Left hindlimb (tissue), 1 donor: Measurements from ENCODE around the gene USP47.
A peak's percentile ranks its signal among the peaks of the same experiment; 100 is the strongest.

ENCODE experiments used
- DNase-seq: peaks from one replicate; pipeline ENCODE4 v3.0.0-alpha.2; 2018

Gene USP47

DNA sequence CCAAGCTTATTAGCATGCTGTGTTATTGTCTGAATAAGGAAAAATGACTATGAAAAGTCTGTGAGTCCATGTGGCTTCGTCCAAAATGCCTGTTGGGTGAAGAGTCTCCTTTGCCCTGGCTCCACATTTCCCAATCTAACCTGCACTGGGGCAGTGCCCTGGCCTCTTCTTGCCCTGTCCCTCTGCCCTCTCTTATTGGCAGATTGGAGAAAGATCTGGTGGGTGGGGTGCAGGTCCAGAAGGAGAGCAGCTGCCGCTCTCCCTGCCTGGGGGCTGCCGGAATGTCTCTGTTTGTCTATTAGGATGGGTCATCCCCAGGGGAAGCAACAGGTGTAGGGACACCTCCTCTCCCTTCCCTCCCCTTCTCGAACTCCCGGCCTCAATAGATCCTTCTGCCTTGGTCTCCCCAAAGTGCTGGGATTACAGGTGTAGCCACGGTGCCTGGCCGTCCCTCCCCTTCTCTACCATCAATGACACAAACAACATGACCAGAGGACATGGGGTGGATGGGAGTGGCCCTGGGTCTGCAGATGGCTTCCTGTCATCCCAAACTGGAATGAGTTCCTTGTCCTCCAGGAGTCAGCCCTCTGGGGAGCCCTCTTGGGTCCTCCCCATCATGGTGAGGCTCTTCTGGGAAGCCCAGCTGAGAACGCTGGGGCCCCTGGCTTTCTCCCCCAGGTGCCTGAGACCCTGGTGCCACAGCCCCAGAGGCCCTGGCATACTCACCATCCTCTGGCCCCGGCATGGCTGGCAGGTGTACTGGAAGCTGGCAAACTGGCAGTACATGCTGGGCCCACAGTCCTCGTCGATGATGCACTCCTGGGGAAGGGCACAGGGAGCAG, 126.1 kb downstream of the USP47 start:
- no peak for DNase-seq

DNA sequence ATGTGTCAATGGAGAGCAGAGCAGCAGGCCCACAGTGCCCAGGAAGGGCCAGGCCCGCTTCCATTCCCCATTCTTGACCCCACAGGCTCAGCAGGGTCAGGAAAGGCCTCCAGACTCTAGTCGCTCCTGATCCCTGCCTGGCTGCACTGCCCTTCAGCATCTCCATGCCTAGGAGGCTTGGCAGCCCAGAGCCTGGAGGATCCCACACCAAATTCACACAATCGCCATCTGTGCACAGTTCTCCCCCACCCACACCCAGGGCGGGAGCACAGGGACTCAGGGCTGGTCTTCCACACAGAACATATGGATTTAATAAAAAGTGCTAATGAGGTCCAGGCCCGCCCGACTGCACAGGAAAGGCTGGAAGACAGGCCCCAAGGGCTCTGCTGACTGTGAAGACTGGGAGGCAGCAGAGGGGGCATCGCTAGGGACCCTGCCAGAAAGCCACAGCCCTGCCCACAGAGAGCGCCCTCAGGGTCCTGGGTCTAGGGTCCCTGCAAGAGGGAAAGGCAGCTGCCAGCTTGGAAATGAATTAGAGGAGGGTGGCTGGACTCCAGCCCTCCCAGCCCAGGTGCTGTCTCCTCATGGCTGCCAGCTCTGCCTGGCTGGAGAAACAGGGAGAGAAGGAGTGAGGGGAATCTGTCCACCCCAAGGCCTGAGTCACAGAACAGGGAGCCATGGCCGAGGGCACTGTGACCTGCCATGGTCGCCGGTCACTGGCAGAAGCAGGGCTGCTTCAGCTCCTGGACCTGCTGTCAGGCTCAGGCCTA, 126.9 kb downstream of the USP47 start:
- DNase-seq = peak; percentile 84

DNA sequence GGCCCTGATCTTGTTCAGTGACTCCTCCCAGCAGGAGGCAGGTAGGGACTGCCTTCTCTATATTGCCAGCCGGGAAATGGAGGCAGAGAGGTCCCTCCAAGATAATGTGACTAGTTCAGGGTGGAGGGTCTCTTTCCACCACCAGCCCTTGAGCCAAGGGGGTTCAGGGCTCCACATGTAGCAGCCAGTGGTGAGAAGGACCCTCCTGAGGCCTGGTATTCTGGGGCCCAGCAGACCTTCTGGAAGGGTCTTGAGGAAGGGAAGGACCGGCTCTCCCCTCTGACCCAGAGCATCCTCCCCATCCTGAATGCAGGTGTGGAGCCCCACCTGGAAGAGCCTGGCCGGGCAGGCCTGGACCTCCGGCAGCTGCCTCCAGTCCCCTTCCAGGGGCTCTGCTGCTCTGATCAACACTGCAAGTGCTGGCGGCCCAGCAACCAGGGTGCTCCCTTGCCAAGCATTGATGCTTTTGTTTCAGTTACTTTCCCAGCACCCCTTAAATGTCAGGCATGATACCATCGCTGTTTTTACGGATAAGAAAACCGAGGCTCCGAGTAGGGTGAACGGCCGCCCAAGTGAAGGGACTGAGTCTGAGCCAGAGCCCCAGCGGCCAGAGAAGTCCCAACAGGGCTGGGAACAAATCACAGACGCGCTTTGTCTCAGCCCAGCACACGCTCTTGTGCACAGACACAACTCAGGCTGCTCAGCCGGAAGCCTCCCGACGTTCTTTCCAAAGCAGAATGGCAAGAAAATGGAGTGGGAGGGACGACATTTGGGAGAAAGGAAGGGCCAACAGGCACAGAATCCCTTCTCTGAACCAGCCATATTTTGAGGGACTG, 127.8 kb downstream of the USP47 start:
- DNase-seq = no peak

DNA sequence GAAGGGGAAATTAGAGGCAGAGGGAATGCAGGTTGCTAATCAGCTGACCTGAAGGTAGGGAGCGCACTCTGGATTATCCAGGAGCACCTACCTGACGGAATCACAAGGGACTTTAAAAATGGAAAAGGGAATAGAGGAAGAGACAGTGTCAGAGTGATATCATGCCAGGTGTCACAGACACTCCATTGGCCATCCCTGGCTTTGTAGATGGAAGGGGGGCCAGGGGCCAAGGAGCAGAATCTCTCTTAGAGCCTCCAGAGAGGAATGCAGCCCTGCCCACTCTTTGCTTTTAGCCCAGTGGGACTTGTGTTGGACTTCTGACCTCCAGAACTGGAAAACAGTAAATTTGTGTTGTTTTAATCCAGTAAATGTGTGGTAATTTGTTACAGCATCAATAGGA, 128.8 kb downstream of the USP47 start:
- no peak for DNase-seq

DNA sequence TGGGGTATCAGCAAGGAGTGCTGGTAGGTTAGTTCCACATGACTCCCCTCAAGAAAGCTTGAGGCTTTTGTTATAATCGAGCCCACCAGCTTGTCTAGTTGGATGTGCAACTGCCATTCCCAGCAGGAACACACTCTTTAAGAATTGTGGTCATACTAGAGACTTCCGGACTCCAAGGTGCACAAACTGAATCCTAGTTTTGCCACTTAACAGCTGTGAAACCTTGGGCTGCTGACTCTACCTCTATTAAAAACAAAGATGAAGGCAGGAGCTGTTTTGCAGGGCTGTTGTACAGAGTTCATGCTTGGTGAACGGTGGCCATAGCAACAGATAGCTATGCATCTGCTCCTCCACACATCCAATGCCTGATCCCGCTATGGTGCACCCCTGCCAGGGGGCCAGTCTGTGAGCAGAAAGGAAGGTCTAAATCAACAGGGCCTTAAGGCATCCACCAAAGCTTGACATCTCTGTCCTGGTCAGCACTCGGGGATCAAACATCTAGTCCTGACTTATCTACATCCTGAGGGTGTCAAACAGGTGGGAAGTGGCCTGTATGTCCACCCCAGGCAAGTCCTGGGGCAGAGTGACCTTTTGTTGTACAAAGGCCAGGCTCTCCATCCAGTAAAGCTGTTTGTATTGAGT, 130.3 kb downstream of the USP47 start:
- no peak for DNase-seq

DNA sequence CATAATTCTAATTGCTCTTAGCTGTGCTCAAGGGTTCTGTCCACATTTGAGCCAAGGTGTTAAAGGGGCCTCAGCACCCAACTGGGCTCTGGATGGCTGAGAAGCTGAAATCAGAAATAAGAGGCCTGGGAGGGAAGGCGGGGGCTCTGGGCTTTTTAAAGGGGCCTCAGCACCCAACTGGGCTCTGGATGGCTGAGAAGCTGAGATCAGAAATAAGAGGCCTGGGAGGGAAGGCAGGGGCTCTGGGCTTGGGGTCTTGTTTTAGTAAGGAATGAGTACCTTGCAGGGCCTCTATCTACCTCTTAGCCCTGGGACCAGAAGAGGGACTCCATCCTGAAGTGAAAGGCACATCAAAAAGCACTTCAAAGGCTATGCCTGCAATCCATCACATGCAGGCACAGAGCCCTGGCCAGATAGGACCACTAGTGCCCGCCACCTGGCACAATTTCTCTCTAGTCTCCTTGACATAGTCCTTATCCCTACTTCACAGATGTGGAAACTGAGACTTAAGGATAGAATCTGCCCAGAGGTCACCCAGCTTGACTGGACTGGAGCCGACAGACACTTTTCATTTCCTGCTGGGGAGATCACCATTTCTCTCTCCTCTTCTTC, 131.1 kb downstream of the USP47 start:
- no peak for DNase-seq

DNA sequence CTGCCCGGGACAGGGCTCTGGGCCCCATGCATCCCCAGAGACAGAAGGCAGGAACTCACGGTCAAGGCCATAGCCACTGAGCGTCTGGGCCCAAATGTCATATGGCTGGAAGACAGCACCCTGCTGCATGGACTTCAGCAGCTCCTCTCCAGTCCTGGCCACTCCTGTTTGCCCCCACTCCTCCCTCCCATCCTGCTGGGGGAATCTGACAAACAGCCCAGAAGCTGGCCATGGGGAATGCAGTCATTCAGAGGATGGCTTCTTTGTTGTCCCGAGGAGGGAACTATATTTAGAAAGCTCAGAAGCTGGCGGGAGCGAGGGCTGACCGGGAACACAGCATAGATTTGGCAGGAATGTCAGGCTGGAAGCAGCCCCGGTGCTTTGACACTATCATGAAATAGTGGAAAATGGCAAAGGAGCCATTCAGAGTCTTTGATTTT, 131.6 kb downstream of the USP47 start:
- peak; percentile 92 for DNase-seq

DNA sequence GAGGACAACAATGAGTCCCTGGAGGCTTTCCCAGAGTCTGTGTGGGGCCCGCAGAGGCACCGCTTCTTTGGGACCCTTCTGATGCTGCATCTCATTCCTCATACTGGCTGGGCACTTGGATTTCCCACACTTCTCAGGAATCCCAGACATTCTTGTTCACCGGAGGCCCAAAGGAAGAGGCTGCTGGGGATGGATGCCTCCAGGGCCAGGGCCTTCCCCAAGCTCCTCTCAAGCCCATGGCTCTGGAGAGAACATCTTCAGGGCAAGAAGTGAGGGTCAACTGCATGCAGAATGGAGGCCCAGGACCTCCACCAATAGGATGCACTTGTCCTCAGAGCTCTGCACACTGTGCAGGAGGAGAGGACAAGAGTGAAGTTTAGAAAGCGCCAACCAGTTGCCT, 132.1 kb downstream of the USP47 start:
- no peak for DNase-seq

DNA sequence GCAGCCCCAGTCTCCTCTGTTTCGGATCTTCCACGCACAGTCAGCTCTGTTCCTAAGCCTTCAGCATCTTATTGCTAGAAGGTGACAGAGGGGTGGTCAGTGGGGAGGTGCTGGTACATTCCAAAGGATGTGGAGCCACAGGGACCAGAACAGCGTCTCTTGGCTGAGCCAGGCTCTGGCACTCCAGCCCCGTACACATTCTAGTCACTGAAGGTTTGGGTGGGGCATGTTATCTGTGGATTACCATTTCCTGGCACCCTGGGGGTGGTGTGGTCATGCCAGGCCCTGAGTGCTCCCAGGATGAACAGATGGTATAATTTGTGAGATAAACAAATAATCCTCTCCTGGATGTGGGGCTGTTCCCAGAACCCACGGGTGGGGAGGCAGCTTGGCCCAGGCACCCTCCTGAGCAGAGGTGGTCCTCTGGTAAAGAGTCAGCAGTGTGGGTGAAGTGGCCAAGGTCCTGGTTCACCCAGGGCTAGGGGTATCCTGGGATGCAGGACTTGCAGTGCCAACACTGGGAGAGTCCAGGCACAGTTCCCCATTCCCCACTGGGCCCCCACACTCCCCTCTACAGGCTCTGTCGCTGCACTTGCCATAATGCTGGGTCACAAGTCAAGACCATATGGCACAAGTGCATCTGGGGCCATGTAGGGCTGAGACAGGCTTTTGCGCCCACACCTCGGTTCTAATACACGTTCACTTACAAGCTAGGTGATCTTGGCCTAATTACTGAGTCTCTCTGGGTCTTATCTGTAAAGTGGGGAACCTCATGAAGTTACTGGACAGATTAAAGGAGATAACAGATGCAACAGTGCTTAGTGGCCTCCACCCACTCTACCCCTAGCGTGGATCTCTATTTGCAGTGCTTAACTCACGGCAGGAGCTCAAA, 133.7 kb downstream of the USP47 start:
- no peak for DNase-seq

DNA sequence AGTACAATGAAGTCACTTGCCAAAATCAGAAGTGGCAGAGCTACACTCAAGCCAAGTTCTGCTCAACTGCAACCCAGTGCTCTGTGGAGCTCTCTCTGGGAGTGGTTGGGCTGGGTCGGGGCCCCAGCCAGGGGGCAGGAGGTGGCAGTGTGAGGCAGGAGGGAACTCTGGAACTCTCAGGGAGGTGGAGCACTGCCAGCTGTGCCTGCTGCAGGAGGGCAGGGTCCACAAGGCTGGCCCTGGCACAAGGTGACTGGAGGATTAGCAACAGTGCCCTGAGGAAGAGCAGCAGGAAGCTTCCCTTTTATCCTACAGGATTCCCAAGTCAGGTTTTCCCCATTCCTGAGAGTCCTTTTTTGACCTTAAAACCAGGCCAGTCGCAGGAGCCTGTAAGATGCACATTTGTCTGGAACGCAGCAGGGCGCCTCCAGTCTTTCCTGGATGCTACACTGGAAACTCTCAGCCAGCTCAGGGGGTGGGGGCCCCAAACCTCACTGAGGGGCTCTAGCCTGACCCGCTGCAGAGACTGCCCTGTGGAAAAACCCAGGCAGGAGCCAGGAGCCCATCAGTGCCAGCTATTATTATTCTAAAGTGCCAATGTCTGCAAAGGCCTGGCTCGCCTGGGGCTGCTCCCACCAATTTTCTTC, 134.8 kb downstream of the USP47 start:
- peak; percentile 85 for DNase-seq

DNA sequence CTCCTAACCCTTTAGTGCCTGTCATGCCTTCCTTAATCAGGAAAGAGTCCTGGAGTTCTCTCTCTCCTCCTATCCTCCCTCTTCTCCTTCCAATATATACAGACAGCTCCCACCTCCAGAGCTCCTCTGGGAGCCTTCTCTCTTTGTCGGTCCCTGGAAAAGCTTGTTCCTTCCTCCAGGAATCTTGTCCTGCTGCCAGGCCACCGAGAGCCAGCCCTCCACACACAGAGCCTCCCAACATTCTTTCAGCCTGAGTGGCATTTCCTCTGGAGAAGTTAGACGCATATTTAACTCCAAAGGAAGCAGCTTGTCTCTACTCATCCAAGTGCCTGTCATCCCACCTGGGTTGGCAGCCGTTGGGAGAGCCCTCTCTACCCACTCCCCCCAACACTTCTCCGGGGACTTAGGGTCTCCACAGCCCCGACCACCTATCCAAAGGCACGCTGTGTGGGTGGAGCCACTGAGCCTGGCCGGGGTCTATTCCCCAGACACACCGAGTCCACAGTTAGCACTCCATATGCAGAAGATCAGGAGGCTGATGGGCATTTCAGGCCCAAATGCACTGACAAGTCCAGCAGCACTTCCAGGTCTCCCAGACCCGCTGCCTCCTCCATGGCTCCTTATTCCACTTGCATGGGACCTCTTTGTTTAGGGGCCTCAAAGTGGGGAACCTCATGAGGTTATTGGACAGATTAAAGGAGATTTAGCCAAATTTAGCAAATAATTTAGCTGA, 135.6 kb downstream of the USP47 start:
- DNase-seq = peak; percentile 89

DNA sequence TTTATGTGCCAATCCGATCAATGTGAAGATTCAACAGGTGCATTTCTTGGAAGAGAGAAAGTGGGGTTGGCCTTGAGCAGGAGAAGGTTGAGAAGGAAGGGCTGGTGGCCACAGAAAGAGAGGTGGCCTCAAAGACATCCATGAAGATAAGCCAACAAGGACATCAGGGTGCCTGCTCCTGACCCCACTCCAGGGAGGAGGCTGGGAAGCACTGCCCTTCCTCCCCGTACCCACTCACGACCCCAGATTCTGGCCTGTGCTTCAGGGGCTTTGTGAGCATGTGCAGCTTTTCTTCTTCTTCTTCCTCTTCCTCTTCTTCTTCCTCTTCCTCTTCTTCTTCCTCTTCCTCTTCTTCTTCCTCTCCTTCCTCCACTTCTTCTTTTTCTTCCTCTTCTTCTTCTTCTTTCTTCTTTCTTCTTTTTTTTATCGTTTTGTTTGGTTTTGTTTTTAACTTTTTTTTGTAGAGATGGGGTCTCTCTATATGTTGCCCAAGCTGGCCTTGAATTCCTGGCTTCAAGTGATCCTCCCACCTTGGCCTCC, 136.4 kb downstream of the USP47 start:
- DNase-seq = no peak

DNA sequence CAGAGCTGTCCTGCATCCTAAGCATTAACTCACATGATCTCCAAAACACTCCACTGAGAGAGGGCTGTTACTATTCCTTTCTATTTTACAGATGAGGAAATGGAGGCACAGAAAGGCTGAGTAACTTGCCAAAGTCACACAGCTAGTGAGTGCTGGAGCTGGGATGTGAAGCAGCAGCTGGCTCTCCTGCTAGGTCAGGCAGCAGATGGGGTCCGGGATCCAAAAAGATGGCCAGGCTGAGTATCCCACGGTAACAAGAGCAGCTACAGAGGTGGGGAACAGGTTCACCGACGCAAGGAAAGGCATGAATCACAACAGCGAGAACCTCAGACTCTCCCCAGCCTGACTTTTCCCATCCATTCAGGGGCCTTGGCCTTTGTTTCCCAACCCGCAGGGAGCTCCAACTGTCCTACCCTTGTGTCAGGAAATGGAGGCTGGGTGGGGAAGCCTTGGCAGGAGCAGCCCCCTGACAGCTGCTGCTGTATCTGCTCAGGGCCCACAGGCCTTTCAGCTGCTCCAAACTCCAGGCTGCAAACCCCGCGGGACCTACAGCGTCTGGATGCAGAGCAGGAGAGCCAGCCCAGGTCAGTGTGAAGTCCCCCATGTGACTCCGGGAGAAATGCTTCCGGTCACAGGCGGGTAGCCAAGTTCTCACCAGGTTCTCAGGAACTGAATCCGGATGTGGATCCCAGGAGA, 137.2 kb downstream of the USP47 start:
- peak; percentile 85 for DNase-seq

DNA sequence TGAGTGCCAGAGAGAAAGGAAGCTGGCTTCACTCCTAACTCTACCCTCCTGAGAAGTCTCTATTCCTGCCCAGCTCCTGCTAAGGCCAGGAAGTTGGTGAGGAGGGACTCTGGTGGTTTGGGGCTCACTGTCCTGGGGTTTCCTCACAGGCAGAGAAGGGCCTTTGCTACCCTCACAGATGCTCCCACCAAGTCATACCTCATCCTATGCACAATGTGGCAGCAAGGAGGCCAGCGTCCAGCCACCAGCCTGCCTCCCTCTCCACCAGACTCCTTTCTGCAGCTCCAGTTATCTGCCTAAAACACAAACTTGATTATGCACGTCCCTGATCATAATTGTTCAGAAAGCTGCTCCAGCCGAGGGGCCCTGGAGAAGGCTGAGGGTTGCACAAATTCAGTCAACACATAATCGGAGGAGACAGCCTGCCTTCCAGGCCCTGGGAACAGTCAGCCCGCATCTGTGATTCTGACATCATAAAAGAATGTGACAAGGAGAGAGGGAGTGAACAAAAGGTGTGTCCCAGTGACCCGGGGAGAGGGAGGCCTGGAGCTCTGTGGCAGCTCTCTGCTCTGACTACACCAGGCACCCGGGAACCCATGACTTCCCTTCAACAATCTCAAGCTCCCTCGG, 137.8 kb downstream of the USP47 start:
- DNase-seq = peak; percentile 64

DNA sequence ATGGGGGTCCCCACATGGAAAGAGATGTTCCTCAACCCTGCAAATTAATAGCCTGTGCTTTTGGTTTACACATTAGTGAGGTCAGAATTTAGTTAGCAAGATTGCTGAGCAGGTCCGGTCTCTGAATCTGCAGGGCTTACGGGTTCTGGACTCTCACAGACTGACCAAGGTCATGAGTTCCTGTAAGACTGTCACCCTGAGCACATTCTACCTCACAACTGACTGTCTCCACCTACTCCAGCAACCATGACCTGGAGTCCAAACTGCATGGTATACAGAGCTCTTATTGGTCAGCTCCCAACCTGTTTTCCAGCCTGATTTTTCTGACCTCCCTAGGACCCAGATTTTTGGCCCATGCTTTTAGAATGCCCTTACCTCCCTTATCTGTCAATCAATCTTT, 138.4 kb downstream of the USP47 start:
- DNase-seq = no peak

DNA sequence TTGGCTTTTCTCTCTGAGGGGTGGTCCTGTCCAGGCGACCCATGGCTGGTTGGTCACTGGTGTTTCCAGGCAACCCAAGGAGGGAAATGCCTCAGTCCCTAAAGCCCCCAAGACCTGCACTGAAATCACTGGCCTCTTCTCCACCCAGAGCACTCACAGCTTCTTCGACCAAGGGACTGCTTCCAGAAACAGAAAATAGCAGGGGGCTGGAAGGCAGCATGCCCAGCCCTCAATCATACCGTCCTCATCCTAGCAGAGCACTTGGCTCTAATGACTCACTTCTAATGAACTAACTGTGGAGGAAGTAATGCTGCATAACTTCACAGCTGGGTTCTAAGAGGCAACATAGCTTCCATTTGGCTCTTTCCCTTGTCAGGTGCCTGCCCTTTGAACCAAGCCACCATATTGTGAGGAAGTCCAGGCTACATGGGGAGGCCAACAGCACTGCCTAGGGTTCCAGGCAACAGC, 139.1 kb downstream of the USP47 start:
- no peak for DNase-seq

DNA sequence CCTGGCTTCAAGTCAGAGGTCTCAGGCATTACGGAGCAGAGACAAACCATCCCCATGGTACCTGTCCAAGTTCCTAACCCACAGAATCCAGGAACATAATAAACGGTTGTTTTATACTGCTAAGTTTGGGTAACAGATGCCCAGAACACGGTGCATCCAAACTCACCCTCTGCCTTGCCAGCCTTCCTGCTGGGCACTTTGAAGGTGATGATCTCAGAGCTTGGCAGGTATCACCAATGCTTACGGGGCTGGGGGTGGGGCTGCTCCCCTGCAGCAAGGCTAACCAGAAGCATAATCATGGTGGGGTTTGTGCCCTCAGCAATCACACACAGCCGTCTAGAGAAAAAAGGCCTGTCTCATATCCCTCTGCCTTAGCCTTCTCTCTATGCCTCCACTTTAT, 139.6 kb downstream of the USP47 start:
- DNase-seq = no peak

DNA sequence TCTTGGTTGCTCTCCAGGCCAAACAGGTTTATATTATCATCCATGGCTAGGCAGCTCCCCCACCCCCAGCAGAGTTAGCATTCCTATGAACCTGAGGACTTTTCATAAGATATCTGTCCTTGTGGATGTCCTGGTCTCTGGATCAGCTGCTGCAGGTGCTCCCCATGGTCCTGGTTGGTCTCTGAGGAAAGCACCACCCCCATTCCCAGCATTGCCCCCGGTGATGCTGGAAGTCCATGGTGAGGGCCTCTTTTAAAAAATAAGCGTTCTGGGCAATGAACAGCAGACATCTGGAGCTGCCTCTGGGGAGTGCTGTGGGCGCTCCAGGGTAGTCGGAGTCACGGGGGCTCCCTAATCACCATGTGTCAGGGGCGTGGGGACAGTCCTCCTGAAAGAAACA, 140.1 kb downstream of the USP47 start:
- no peak for DNase-seq
